GM18951 (cell line): ENCODE results near the gene NGF.

Source experiments
- POLR2A ChIP-seq: IDR thresholded peaks from 4 replicates; pipeline ENCODE4 v1.6.1; 2011; ENCODE audit warnings: mild to moderate bottlenecking; ENCODE audit not compliant: insufficient read length, insufficient read depth; ENCODE audit errors: extremely low read depth
- in situ Hi-C: fragments of 300-500 bp; cut with MboI; formaldehyde crosslinking; loops from one replicate; pipeline ENCODE4 v1.12.0; 2022; ENCODE audit warnings: low sequenced_read_pairs, mixed read lengths, inconsistent platforms; ENCODE audit not compliant: unreplicated experiment

The NGF gene

DNA sequence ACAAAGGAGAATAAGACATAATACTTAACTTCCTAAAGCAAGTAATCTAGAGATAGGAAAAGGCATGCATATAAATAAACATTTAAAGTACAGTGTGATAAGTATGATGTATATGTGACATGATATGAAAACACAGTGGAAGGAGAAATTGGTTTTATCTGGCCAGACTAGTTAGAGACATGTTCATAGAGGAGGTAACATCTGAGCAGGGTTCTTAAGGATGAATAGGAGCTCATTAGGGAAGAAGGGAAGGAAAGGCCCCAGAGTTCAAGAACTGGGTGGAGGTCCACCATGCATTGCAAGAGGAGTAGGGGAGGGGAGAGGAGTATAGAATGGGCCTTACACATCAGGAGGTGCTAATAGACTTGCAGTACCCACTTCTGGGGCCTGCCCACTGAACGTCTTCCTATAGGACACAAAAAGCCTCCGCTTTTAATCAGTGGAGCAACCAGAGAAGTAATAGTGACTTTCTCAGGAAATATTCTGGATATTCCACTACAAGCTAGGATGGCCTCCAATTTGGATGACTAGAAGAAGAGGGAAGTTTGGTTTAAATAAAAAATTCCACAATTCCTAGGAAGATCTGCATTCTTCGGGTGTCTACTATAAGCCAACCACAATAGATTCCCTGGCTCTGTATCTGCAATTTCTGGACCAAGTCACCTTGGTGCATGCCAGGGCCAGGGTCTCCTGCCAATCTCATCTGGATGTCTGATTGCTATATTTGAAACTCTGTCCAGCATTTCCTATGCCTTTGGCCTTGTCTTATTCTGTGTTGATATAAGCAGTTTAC is 41.9 kb downstream of the NGF start:
- in situ Hi-C loops: no loop called here
- no peak for TF ChIP-seq POLR2A

DNA sequence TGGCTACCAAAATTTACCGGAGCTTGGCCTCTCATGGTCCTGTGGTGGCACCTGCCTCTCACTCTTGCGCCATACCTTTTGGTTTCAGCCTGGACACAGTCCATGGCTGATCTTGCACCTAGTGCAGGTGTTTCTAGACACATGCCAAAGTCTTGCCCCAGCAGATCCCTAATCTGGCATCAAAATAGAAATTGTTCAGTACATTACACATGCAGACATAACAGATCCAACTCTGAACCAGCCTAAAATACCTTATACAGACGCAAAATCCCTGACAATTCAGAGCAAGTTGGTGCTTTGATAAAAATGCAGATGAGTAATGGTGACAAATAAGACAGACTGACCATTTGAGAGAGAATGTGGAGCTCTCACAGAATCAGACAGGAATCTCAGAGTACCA is 44.1 kb downstream of the NGF start:
- TF ChIP-seq POLR2A: no peak
- in situ Hi-C loops: no loop called here

DNA sequence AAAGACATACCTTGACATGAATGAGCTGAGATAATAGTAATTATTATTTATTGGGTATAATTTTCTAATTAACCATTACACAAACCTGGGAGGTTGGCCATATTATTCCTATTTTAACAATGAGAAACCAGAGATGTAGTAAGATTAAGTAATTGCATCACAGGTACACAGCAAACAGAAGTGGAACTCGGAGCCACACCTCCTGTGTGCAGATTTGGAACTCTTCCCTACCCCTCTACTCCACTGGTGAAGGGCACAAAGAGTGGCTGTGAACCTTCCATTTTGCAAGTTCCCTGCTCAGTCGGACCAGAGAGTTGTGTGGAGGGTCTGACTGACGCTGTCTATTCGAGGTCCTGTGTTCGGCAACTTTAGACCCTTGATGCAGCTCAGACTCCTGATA is 45.0 kb downstream of the NGF start:
- no peak for TF ChIP-seq POLR2A
- in situ Hi-C loops: no loop called here

DNA sequence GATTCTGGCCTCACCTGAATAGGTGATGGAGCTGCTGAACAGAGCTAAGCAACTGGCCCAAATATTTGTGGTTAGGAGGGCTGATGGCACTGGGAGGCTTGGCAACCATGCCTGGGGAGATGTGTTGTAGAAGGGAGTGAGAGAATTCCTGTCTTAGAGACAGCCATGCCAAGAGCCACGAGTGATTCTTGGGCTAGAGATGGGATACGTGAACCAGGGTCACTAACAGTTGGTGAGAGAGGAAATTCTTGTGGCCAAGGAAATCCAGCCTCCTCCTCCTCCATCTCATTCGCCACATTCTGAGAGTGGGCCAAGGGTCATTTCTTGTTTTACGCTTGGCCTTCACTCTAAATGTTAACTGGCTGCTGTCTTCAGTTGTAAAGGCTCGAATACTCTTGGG is 46.3 kb downstream of the NGF start:
- TF ChIP-seq POLR2A: no peak
- in situ Hi-C loops: no loop called here

DNA sequence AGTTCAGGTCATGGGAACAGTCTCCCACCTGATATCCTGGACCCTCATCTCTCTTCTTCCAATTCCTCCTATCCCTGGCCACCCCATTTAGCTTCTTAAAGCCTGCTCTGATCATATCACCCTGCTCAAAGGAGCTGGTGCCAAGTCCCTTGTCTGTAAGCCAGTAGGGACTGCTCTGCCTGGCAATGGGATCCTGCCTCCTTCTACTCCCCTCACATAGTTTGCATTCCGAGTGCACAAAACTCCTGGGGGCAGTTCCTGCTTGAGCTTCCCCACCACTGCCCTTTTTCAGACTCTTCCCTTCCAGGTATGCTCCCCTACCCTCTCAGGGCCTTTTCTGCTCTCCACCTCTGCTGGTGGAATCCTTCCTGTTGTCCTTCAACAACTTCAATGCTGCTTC is 48.1 kb downstream of the NGF start:
- in situ Hi-C loops: no loop called here
- no peak for TF ChIP-seq POLR2A

DNA sequence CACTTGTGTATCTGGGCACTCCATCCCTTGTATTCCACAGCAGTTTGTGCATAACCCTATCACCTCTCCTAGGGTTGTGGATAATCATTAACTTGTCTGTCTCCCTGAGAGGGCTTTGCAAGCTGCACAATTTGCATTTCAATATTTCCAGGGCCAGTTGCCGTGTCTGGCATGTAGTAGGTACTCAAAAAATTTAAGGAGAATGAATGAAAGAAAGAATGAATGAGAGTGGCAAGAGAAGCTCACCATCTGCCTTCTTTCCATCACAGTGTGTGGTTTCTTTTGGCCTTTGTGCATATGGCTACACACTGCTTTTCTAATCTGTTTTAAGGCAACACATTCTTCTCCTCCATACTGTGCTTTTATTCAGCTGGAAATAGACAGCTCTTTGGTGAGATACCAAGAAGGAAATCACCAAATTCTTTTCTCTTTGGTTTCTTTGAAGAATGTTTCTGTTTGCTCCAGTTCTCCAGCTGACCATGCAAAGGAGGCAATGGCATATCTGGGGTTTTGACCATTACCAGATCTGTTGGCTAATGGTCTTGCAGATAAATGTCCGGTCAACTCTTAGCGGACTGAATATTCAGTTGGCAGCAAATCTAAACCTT is 49.4 kb downstream of the NGF start:
- in situ Hi-C loops: no loop called here

DNA sequence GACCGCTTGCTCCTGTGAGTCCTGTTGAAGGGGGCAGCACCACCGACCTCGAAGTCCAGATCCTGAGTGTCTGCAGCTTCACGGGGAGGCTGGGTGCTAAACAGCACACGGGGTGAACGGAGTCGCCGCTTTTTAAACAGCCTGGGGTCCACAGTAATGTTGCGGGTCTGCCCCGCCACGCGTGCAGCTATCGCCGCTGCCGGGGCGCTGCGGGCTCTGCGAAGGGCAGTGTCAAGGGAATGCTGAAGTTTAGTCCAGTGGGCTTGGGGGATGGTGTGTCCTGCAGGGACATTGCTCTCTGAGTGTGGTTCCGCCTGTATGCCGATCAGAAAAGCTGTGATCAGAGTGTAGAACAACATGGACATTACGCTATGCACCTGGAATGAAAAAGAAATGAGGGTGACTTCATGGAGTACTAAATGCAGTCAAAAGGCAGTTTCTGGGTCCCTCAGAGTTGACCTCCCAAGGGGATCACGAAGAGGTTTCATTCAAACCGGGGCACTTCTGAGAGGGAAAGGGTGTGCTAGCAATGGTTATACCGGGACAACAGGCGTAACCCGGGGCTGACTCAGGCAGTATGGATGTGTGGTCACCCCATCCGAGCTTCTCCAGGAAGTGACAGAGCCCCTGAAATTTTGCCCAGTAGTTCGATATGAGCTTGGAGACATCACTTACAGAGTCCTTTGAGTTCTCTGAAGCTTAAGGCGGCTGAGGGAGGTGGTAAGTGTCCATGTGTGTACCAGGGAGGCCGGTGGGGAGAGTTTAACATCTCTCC is 51.4 kb downstream of the NGF start:
- no peak for TF ChIP-seq POLR2A
- in situ Hi-C loops: no loop called here

More for the DNA sequence above, 49.4 kb downstream of the NGF start:
- TF ChIP-seq POLR2A: no peak

DNA sequence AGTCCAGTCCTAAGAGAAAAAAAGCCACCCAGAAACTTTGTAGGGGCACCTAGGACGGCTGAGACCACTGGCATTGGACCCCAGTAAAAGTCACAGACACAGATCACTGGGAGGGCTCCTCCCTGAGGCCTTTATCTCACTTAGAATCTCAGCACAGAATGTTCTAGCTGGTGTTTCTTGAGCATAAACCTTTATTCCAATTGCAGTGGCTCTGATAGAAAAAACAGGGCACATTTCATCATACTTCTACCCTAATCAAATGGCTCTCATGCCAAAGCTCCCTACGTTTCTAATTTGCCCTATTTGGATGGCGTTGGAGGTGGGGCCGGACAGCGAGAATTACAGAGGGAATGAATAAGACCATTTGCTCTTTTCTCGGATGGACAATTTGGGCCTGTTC is 53.8 kb downstream of the NGF start:
- TF ChIP-seq POLR2A: no peak
- in situ Hi-C loops: no loop called here

DNA sequence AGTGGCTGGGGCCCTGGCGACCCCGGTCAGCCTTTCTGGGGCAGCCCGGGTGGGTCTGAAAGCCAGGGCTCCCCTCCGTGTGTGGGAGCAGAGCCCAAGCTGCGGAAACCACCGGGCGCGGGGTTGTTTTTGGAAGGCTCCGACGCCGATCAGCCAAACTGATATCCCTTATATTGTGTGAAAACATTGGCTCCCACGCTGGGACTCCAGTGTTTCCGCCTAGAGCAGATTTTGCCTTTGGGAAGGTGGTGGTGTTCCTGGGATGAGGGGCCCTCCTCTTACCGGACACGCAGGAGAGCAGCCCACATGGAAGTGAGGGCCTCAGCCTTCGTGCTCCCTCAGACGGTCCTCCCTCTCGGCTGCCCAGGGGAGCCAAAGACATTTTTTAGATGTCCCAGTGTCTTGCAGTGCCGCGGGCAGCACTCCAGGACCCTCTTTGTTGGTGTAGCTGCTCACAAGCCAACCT is 54.3 kb downstream of the NGF start:
- in situ Hi-C loops: no loop called here
- TF ChIP-seq POLR2A: no peak

DNA sequence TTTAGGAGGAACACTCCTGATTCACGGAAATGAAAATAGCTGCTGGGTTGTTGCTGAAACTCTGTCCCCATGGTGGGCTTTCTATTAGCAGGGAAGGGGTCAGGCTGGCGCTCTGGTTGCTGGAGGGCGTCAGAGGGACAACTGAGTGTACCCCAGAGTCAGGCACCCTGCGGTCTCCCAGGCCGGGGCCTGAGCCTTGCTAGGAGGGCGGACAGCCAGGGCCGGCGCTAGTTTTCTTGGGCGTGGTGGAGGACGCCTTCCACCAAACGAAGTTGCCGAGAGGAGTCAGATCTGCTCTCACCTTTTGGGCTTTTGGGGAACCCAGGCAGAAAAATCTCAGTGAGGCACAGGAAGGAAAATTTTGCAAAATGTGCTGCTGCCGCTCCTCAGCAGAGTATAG is 54.8 kb downstream of the NGF start:
- in situ Hi-C loops: no loop called here
- TF ChIP-seq POLR2A: no peak

DNA sequence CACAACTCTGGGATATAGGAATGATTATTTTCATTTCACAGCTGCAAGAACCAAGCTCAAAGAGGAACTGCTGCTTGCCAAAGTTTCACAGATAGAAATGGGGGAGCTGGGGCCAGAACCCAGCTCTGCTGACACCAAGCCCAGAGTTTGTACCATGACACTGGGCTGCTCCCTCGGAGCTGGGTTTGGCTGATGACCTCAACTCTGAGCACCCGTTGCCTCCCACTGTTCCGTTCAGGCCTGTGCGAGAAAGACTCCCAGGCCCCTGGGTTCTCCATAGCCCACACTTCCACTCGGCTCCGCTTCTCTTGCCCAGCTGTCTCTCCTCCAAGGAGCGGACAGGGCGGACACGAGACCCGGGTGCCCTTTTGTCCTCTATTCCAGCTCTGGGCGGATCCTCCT is 55.2 kb downstream of the NGF start:
- in situ Hi-C loops: no loop called here
- TF ChIP-seq POLR2A: no peak

DNA sequence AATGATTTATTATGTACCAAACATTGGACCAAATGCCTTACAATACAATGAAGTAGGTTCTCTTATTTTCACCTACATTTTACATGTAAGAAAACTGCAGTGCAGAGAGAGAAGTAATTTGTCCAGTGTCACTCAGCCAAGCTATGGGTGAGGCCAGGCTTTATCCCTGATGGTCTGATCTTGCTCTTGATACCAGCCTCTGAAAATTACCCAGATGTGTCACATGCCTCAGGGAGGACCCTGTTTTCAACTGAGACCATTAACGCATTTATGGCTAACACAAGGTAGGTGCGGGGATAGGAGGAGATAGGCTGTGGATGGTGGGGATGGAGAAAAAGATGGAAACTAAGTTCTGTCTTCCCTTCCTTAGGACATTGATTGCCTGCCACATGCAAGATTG is 56.9 kb downstream of the NGF start:
- in situ Hi-C loops: no loop called here
- TF ChIP-seq POLR2A: no peak

DNA sequence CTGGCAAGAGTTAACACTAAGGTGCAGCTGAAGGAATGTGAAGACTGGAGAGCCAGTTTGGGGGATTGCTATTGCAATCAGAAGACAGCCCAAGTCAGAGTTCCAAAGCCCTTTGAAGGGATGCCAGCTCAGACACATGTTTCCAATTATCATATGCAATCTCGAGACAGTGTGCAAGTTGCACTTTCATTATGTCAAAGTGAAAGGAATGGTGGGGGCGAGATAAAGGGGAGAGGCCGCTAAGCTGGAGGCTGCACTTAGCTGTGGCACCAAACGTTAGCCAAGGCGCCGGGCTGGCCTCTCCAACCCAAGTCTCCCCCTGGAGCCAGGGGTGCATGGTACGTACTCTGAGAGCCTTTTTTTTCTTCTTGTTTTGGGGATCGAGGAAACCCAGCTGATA is 58.0 kb downstream of the NGF start:
- in situ Hi-C loops: no loop called here
- no peak for TF ChIP-seq POLR2A
